HG02571 (cell line): Measurements from ENCODE around the gene CSF3R.

Experiments
- ATAC-seq: cut with Tn5 transposase; IDR thresholded peaks from one replicate; pipeline ENCODE4 v1.9.1; 2021; ENCODE audit warnings: mild to moderate bottlenecking, moderate library complexity; ENCODE audit not compliant: unreplicated experiment

CSF3R gene

DNA sequence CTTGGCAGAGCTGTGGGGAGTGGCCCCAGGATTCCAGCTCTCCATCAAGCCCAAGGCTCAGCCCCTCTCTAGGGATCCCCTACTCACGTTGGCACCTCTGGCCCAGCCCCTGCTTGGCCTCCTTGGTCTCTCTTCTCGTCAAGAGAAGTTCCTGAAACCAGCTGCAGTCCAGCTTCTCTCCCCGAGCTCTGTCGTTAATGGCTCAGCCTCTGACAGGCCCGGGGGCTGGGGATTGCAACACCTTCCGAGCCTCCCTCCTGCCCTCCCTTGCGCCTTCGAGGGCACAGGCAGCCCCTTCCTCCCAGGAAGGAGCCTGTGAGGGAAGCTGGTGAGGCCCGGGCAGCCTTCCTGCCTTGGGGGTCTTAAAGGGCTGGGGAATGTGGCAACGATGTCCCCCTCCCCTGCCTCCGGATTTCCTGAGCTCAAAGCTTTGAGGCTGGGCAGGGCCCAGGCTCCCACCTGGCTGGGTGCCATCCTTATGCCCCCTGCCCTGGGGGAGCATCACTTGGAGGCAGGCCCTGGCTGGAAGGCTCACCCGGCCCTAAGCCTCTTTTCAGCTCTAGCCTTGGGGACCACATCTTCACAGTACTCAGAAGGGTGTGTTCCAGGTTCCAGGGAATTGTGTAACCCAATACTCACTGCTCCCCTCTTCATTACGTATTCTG is at the start of gene CSF3R:
Gene CSF3R, minus strand, starts transcription at position 190 of the 665 bp plus-strand sequence. CDS start 3,417 bp downstream, outside the sequence.
- no peak for ATAC-seq

DNA sequence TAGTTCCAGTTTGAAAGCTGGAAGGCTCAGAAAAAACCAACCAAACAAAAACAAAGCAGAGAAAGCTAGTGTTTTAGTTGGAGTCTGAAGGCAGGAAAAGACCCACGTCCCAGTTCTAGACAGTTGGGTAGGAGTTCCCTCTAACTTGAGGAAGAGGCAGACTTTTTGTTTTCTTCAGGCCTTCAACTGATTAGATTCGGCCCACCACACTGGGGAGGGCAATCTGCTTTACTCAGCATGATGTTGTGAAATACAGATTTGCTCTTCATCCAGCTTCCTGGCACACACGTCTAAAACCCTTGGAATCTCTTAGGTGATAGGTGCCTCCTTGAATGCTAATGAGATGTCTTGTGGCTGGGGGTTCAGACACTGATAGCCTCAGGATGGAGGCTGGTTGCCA is 49.1 kb upstream of the CSF3R start:
- no peak for ATAC-seq

DNA sequence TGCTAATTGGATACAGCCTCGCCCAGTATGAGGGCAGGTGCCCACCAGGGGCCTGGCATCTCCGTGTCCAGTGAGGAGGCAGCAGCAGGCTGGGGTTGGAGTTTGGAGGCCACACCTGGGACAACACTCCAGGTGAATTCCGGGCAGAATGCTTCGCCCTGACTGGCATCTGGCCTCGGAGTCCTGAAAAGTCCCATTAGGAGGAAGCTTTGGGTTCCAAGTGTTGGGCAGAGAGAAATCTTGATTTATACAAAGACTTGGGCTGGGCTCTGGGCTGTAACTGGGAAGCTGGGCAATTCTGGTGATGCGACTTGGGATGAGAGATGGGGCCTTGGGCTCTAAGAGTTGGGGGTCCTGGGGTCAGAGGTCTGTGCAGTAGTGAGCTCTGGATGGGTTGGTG is 48.1 kb upstream of the CSF3R start:
- ATAC-seq = no peak

GRCh38 chr1:36530261-36530660 is 47.5 kb upstream of the CSF3R start:
- ATAC-seq = no peak

DNA sequence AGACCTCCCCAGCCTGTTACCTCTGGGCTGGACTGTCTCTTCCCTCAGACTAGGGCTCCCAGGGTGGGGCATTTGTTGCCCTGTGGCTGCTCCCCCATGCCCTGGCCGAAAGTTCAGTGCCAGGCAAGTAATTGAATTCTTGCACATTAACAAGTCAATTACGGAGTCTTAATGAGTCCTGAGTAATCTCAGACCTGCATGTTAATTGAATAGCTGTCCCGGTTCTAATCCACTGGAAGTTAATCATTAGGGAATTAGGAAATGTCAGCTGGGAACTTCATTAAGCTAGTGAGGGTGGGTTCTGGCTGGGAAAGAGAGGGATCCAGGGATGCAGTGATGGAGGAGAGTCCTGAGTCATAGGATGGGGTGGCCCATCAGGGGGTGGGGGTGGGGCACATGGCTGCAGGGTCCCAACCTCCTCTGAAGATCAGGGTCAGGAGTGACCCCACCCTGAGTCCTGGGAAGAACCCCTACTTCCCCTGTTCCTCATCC is 47.1 kb upstream of the CSF3R start:
- ATAC-seq = no peak

DNA sequence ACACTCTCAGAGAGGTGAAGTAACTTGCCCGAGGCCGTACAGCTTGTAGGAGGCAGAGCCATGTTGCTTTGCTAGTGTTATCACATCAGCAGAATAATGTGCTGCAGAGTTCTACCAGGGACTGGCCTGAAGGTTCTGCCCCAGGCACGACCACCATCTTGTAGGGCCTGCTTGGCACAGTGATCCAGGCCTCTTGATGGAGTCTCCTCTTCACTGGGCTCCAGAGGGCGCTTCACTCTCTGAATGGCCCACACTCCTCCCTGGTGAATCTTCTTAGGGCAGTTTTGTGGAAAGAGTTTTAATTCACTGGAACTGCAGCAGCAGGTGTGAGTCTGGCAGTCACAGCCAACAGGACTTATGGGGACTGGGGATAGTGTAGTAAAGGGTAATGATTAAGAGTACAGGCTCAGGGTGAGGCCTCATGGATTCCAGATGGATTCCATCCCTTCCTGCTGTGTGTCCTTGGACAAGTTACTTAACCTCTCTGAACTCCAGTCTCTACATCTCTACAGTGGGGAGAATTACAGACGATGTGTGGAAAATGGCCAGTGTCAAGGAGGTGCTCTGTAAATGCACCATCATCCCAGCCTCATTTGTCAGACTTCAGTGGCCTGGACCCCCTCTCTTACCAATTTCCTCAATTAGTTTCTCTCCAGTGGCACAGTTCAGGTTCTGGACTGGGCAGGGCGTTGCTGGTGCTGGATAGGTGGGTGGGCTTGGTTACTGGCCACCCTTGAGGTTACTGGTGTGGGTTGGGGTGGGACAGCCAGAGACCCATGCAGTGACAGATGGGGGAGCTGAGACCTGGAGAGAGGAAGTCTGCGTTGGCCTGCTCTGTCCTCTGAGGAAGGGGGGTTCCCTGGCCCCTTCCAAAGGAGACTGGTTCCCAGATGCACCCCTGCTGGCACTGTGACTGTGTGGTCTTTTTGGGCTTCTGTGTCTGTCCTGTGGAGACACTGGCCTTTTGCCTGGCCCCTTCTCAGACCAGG is 45.9 kb upstream of the CSF3R start:
- no peak for ATAC-seq

GRCh38 chr1:36525166-36525565 is 42.5 kb upstream of the CSF3R start:
- ATAC-seq = no peak

DNA sequence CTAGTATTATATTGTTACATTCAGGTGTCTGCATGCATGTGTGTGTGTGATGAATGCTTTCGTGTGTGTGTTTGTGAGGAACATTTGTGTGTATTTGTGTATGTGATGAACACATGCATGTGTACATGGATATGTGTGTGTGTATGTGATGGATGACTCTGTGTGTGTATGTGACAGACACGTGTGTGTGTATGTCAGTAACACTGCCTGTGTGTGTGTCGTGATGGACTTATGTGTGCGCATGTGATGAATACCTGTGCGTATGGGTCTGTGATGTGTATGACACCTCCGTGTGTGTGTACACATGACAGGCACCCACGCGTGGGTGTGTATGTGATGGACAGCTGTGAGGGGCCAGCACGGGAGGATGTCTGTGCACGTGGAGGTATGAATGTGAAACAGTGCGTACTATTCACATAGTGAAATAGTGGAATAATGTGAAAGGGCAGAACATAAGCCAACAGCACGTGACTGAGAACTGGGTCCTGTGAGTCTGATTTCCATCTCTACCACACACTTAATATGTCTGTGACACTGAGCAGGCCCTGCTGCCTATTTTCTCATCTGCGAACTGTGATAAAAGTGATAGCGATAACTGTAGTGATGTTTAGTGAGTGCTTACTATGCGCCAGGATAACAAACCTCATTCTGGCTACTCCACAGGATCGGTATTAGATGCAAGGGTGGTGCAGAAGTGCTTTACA is 41.8 kb upstream of the CSF3R start:
- no peak for ATAC-seq

GRCh38 chr1:36523850-36524249 is 41.1 kb upstream of the CSF3R start:
- ATAC-seq = no peak

GRCh38 chr1:36523230-36523495 is 40.5 kb upstream of the CSF3R start:
- no peak for ATAC-seq

DNA sequence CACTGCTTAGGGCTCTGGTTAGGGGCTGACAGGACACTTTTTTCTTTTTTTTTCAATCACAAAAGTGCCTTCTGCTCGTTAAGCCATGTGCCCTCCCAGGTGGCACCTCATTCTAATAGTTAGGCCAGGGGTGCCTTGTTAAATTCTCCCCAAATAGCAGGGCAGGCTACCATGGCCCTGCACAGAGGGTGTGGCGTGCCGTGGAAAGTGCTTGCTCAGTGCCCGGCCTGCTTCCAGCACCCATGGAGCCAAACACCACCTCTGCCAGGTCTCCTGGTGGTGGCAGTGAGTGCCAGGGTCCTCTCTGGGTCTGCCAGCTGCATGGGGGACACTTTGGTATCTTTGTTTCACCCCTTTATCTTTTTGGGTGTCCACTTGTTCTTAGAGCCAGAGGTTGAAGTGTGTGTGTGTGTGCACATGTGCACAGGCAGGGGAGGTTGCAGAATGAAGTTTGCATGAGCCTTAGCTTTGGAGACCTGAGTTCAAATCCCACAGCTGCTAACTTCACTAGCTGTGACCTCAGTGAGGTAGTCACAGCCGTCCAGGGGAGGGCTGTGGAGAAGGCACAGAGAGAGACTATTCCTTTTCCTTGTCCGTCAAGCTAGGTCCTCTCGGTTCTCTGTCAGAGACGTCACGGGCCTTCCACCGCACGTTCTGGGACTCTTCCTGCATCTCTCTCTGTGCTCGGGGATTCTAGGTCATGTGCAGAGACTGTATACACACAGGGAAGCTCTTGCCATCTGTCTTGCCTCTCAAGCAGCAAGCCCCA is 39.9 kb upstream of the CSF3R start:
- ATAC-seq = no peak

DNA sequence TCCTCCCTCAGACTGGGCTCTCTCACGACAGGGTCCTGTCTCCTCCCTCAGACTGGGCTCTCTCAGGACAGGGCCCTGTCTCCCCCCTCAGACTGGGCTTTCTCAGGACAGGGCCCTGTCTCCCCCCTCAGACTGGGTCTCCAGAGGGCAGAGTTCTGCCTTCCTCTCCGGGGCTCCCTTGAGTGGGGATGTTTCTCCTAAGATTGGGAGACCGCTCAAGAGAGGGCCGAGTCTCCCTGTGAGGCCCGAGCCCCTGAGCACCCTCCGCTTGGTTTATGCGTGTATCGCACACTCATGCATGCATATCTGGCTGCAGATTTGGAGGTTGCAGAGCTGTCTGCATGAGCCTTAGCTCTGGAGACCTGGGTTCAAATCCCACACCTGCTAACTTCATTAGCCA is 39.3 kb upstream of the CSF3R start:
- ATAC-seq = no peak

GRCh38 chr1:36520771-36521420 is 38.2 kb upstream of the CSF3R start:
- no peak for ATAC-seq

- ATAC-seq = no peak
Measured at GRCh38 chr1:36520056-36520455, 37.3 kb upstream of the CSF3R start.

- ATAC-seq = no peak
Measured at GRCh38 chr1:36517011-36517771, 34.5 kb upstream of the CSF3R start.

DNA sequence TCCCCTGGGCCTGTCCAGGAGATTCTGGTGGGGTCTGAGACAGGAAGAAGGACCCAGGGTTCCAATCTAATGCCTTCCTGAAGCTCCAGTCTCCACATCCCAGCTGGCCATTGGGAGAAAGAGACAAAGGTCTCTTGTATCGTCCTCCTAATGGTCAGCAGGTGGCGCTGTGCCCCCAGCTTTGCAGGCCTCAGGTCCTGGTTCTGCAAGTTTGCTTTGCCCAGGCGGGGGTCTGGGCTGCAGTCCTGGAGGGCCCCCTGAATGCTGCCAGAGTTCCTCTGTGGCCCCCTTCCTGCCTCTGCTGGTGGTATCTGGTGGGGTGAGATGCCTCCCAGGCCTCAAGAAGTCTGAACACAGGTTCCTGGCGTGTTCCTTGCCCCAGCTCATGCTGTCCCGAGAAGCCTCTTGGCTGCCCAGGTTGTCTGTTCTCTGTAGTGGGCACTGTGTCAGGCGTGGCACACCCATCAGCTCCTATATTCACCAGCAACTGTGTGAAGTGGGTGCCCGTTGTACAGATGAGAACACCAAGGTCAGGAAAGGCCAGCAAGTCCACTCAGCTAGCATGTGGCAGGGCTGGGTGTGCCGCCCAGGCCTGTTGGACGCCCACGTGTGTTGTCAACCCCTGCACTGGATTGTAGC is 33.8 kb upstream of the CSF3R start:
- ATAC-seq = no peak

DNA sequence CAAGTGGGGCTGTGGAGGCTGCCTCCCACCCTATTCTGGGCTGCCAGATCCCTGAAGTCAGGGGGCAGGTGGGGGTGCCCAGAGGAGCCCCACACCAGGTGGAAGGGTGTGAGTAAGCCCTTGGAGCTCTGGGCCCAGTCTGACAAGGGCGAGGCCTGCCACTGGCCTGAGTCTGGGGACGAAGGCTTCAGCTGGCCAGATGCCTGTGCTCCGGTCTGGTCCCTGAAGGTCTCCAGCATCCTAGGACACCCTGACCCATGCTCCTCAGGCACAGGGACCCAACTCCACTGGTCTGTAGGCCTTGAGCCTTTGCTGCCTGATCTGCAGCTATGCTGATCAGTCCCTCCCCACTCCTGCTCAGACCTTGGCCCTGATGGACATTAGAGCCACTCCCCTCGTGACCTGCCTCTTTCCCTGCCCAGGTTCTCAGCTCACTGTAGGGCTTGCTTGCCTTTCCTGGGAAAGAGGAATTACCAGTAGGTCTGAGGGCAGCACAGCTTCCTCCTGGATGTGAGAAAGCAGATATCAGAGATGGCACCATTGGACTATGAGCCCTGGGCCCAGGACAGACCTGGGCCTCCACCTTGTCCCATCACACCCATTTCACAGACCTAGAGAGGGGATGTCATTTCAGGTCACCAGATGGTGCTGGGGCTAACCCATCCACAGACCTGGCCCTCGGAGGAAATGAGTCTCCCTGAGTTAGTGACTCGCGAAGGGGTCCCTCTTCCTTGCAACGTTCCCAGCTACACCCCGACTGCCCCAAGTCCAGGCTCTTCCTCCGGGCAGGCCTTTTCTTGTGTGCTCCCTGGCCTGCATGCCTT is 32.8 kb upstream of the CSF3R start:
- no peak for ATAC-seq

- ATAC-seq = no peak
Measured at GRCh38 chr1:36514501-36514900, 31.8 kb upstream of the CSF3R start.
